ENCODE results near the gene WDR46. TPM values are rescaled to one million over a fixed set of nuclear protein-coding genes. Genes with fewer than 3 reads are reported as not detected.

The WDR46 gene
- total and polyA plus RNA-seq, 2 of the 13 experiments (the other 11 are each of a cell fraction or from before 2014, with no cell fraction given), result 47.4 to 105 TPM

GRCh38 chr6:33249732-33250630 is 39.1 kb downstream of the WDR46 start (continued):
- TF ChIP-seq SOX6 (IDR thresholded peaks at IDR 0.05), result no peak
- no peak for TF ChIP-seq SOX6 (CRISPR knock-in tag; IDR thresholded peaks at IDR 0.05)
- peak; percentile 4; the same call in 1 of the 2 replicates for TF ChIP-seq ZNF724P (CRISPR knock-in tag; IDR thresholded peaks at IDR 0.05; ENCODE audit: borderline replicate concordance)
- 0 out of 2 replicates have a peak, but pooled peaks have one; percentile 42 for TF ChIP-seq NFATC3 (CRISPR knock-in tag; IDR thresholded peaks at IDR 0.05)
- TF ChIP-seq ZNF839 (CRISPR knock-in tag; IDR thresholded peaks at IDR 0.05; ENCODE audit: borderline replicate concordance), result peak; percentile 81; the same call in 1 of the 2 replicates
- TF ChIP-seq ZNF883 (CRISPR knock-in tag; IDR thresholded peaks at IDR 0.05; ENCODE audit: not compliant biosample characterization), result peak; percentile 30
- 0 out of 2 replicates have a peak, but pooled peaks have one; percentile 10 for TF ChIP-seq ETV6 (CRISPR knock-in tag; conservative IDR thresholded peaks at IDR 0.05)
- TF ChIP-seq PREB (CRISPR knock-in tag; IDR thresholded peaks at IDR 0.05), result peak; percentile 62; the same call in 1 of the 2 replicates
- 0 out of 2 replicates have a peak, but pooled peaks have one; percentile 57 for TF ChIP-seq ZNF225 (CRISPR knock-in tag; IDR thresholded peaks at IDR 0.05)
- TF ChIP-seq ZBTB7A (CRISPR knock-in tag; IDR thresholded peaks at IDR 0.05), result 0 out of 2 replicates have a peak, but pooled peaks have one; percentile 65
- no peak for TF ChIP-seq ZNF790 (CRISPR knock-in tag; IDR thresholded peaks at IDR 0.05; ENCODE audit: borderline replicate concordance)
- 0 out of 2 replicates have a peak, but pooled peaks have one; percentile 47 for TF ChIP-seq ZNF44 (CRISPR knock-in tag; IDR thresholded peaks at IDR 0.05)
- TF ChIP-seq MIER2 (CRISPR knock-in tag; IDR thresholded peaks at IDR 0.05), result no peak
- TF ChIP-seq ZSCAN20 (CRISPR knock-in tag; IDR thresholded peaks at IDR 0.05; ENCODE audit: borderline replicate concordance), result 0 out of 2 replicates have a peak, but pooled peaks have one; percentile 17
- TF ChIP-seq ZNF333 (CRISPR knock-in tag; IDR thresholded peaks at IDR 0.05; ENCODE audit: borderline replicate concordance), result no peak
- no peak for TF ChIP-seq GFI1 (CRISPR knock-in tag; IDR thresholded peaks at IDR 0.05; ENCODE audit: borderline replicate concordance)
- 0 out of 2 replicates have a peak, but pooled peaks have one; percentile 80 for TF ChIP-seq ZNF256 (CRISPR knock-in tag; conservative IDR thresholded peaks at IDR 0.05)
- no peak for TF ChIP-seq ZNF512B (CRISPR knock-in tag; IDR thresholded peaks at IDR 0.05; ENCODE audit: borderline replicate concordance)
- TF ChIP-seq CAMTA2 (CRISPR knock-in tag; IDR thresholded peaks at IDR 0.05; ENCODE audit: borderline replicate concordance), result 0 out of 2 replicates have a peak, but pooled peaks have one; percentile 33
